Measurements from ENCODE around the gene SAP30. TPM values are rescaled to one million over a fixed set of nuclear protein-coding genes. Genes with fewer than 3 reads are reported as not detected.

Gene SAP30
- total and polyA plus RNA-seq, 2 of the 4 experiments (the other 2 are of a cell fraction) = 3.8 to 11.7 TPM

DNA sequence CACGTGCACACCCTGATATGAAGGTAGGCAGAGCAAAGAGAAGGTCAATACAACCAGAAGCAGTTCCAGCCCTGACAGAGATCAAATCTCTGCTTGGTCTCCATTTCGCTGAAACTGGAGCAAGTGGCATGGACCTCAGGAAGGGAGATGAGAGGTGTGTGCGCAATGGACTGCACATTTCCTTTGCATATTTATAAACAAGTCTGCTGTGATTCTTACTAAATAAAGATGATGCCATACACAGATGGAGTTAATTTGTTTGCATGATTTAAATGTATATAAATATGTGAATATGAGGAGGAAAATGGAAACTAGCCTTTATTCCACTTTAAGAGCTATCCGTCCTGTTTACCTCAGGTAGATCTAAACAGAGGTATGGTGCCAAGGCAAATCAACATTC lies 30.3 kb downstream of the SAP30 start:
- Histone ChIP-seq H2BK15ac (ENCODE audit: low read depth, low read length) (no peak overlapping the region), H3K56ac (ENCODE audit: extremely low read depth, insufficient read depth, low read length) (no peak overlapping the region), H3K18ac (ENCODE audit: low read depth, low read length) (no peak overlapping the region), H2AK9ac (replicated peaks; ENCODE audit: low read depth, low read length, poor library complexity) (no peak overlapping the region), H3K4me2 (ENCODE audit: low read depth, low read length) (no peak overlapping the region), H2BK120ac (ENCODE audit: low read depth, low read length) (no peak overlapping the region), H4K91ac (ENCODE audit: insufficient read depth, low read depth, low read length) (no peak overlapping the region), H2AK5ac (ENCODE audit: low read depth, low read length) (no peak overlapping the region), H2AFZ (replicated peaks; ENCODE audit: low read length, poor library complexity) (no peak overlapping the region), H3K27ac (ENCODE audit: insufficient read depth, low read length) (no peak overlapping the region), H2BK20ac (ENCODE audit: low read depth, low read length) (no peak overlapping the region), H3K4ac (ENCODE audit: low read depth, low read length) (no peak overlapping the region), H4K5ac (ENCODE audit: low read depth, low read length) (no peak overlapping the region), H3K9me1 (ENCODE audit: insufficient read depth, low read length) (no peaks in the 10 kb centered on the region), H2BK5ac (ENCODE audit: low read depth, low read length, poor library complexity, severe bottlenecking) (no peak overlapping the region), H4K20me1 (ENCODE audit: insufficient read depth, low read length) (no peaks in the 10 kb centered on the region), H3K9ac (ENCODE audit: low read depth, low read length) (no peak overlapping the region), H3K4me3 (ENCODE audit: insufficient read depth, low read depth, low read length) (no peak overlapping the region), H3K79me1 (ENCODE audit: low read depth in 1 of 2, low read length in 2 of 2) (no peaks in the 10 kb centered on the region), H3K36me3 (ENCODE audit: control insufficient read depth, insufficient read depth, low read length) (no peaks in the 10 kb centered on the region), H3K14ac (replicated peaks; ENCODE audit: low read depth, low read length) (no peak overlapping the region), H4K8ac (ENCODE audit: low read depth in 2 of 2, low read length in 2 of 2) (no peak overlapping the region), H3K23ac (ENCODE audit: low read depth, low read length) (no peak overlapping the region), H3K9me3 (ENCODE audit: control insufficient read depth, insufficient read depth, low read length) (no peaks in the 10 kb centered on the region), H3K4me1 (ENCODE audit: control insufficient read depth, insufficient read depth, low read length) (no peaks in the 10 kb centered on the region), H3K27me3 (ENCODE audit: control insufficient read depth, insufficient read depth, low read length) (no peaks in the 10 kb centered on the region)
- no CpG with 5 or more reads among the region's 4 CpGs for WGBS, 2 experiments (ENCODE audit: extremely low coverage in 2 of 2, insufficient read length in 1 of 2)
- TF ChIP-seq POLR2A (IDR thresholded peaks at IDR 0.05; ENCODE audit: low read depth, low read length) (no peak), RAD21 (IDR thresholded peaks at IDR 0.05; ENCODE audit: low read length) (no peak), CHD1 (IDR thresholded peaks at IDR 0.05; ENCODE audit: low read depth, low read length) (no peak), MXI1 (IDR thresholded peaks at IDR 0.05; ENCODE audit: borderline replicate concordance, low read depth, low read length) (no peak), SMC3 (IDR thresholded peaks at IDR 0.05; ENCODE audit: low read depth, low read length) (no peak), CEBPB (IDR thresholded peaks at IDR 0.05; ENCODE audit: low read depth, low read length) (no peak), RCOR1 (IDR thresholded peaks at IDR 0.05; ENCODE audit: insufficient replicate concordance, low read length) (no peak)
- TF ChIP-seq, protein P1, sequence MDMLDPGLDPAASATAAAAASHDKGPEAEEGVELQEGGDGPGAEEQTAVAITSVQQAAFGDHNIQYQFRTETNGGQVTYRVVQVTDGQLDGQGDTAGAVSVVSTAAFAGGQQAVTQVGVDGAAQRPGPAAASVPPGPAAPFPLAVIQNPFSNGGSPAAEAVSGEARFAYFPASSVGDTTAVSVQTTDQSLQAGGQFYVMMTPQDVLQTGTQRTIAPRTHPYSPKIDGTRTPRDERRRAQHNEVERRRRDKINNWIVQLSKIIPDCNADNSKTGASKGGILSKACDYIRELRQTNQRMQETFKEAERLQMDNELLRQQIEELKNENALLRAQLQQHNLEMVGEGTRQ (IDR thresholded peaks at IDR 0.05; ENCODE audit: low read depth, low read length) = no peak
- POLR2A ChIA-PET (ENCODE audit: unreplicated experiment) = no interaction called here
- ATAC-seq (ENCODE audit: low read depth) (no peak), DNase-seq (no peak)
- CTCF ChIA-PET = no interaction called here
- dilution Hi-C loops (cut with HindIII; ENCODE audit: low sequenced_read_pairs, unreplicated experiment) (no loop called here), in situ Hi-C loops (cut with MboI; ENCODE audit: low sequenced_read_pairs) (no loop called here), intact Hi-C loops (cut with micrococcal nuclease) (no loop called here)
- no TSS peak for BruUV-seq (replicated peaks)
